HG03280 (cell line): Measurements from ENCODE around the gene TSPAN5.

Source experiments
- ATAC-seq: cut with Tn5 transposase; IDR thresholded peaks from one replicate; pipeline ENCODE4 v1.9.1; 2021; ENCODE audit warnings: mild to moderate bottlenecking, moderate library complexity; ENCODE audit not compliant: unreplicated experiment

Gene TSPAN5

DNA sequence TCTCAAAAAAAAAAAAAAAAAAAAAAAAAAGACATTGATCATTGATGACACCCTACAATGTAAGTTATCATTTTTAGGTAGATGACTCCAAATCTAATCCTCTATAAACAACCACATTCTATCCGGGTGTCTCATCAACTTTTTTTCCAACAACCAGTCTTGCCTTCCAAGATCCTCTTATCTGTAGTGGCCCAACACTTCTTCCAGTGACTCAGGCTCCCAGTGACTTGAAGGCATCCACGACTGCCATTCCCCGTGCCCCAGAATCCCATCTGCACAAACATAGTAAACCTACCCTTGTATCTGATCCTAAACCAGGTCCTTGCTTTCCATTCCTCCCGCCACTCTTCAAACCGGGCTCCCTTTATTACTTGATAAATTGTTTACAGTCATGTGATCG is 15.6 kb upstream of the TSPAN5 start:
- no peak for ATAC-seq

DNA sequence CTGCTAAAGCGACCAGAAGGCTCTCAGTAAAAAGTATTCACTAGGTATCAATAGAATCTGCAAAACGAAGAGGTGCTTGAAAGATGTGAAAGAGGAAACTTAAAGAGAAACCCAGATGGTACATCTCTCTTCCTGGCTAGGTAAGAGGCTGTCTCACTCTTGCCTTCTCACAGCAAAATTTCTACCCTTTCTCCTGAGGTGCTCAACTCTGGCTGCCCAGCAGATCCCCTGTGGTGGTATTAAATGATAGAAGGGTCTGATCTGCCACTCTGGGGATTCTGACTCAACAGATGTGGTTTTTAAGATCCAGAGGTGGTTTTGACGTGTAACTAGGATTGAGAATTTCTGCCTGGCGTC is 14.9 kb upstream of the TSPAN5 start:
- no peak for ATAC-seq

DNA sequence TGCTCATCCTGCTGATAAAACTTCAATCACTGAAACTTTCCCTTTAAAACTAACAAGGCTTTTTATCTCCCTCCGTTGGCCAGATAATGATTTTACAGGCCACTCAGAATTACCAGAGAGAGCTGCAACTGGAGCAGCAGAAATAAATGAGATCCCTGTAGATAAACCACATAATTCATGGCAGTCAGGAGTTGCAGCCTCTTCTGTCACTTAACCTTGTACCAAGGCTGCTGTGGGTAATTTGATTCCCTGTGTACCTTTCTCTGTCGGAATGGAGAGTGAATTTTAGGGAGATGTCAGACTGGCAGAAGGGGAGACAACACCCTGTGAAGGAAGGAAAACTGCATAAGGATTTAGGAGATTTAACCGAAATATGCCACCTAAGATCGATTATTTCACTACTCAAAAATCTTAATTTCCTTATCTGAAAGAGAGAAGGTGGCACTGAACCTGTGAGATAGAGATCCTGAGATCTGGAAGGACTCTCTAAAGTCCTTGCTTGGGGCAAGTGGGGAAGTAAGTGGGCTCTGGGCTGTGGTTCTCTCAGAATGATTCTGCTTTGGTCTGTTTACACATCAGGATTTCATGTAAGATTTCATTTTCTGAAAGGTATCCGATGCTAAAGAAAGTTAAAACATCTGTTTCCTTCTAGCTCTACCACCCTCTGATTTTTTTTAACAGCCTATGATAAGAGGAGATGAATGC is 14.3 kb upstream of the TSPAN5 start:
- ATAC-seq = no peak

DNA sequence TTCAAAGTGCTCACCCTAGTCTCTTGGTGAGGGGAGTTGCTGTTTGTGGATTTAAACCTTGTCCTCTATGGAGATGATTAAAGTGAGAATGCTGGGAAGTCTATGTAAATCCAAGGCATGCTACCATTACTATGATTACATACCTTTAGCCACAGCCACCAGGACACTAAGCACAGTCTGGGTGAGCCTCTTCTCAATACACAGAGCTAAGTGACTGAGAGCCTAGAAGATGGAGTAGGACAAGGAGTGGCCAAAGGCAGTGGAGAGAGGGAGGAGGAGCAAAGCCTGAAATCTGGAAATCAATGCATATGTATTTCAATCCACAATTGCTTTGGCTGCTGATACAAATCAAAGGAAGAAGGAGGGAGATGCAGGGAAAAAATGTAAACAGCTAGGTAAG is 12.7 kb upstream of the TSPAN5 start:
- ATAC-seq = no peak

DNA sequence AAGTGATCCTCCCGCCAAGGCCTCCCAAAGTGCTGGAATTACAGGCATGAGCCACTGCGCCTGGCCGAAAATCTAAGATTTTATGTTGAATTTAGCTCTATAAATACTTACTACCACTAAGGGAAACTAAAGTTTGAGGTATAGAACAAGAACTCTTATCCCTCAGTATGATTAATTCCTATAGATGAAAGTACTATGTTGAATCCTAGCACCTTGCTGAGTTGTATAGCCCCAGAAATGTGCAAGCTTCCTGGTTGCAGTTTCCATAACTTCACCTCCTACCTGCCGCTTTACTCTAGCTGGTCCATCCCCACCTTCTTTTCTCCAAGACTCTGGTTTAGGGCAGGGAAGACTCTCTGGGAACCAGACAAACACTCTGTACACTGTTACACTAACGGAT is 11.8 kb upstream of the TSPAN5 start:
- no peak for ATAC-seq

DNA sequence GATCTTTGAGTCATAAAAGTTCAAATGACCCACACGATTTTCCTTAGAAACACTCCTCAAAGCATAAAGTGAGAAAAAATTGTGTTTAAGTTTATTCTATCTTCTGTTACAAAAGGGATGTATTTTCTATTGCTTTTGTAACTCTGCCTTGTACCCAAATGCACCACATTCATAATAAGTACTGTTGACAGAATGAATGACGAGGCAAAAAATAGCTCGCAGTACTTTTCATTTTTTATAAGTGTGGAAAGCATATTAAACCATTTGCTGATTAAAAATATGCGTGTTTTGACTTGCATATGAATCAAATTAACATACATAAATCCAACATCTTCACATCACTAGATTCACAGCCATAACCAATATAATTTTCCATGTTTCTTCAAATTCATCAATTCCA is 11.2 kb upstream of the TSPAN5 start:
- no peak for ATAC-seq

DNA sequence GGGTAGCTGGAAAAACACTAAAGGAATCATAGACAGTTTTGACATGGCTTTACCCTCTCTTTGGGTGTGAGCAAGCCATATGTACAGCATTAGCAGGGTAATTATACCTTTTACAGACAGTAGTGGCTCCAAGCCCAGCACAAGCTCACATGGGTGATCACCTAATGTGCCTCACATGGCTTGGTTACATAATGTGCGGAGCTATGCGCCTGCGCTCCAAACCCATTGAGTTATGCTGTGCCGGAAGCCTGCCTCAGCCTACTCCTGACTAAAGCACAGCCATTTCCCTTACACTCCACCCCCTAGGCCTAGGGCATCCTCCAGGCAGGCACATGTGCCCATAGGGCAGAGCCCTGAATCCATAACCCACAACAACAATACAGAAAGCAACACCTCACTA is 6.5 kb upstream of the TSPAN5 start:
- no peak for ATAC-seq

DNA sequence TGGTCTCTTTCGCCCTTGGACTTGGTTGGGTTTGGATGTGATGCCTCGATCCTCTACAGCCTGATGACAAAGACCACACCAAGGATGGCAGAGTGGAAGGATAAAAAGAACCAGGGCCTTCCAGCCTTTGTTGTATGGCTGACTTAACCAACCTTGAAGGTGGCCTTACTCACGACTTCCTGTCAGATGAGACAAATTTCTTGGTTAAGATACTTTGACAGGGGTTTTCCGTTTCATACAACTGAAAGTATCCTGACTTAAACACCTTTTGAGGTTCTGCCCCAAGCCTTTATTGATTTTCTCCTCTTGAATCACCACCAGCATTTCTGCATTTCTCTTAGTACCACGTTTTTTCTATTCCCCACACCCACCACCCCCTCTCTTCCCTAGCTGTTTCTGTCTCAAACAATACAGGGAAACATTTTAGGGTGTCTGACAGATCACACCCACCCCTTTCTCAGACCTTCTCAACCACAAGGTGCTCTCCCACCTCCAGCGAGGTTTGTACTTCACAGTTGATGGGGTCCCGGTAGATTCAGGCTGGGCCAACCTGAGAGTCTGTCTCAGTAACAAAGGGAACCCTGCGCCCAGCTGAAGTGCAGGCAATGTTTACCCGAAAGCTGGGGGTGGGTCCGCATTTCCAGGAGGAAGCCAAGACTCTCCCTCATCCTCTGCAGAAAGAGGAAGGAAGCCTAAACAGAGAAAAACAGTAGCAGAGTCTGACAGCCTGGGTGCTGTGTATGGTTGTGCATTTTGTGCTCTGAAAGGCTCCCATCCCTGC is 5.0 kb upstream of the TSPAN5 start:
- peak; percentile 65 for ATAC-seq

DNA sequence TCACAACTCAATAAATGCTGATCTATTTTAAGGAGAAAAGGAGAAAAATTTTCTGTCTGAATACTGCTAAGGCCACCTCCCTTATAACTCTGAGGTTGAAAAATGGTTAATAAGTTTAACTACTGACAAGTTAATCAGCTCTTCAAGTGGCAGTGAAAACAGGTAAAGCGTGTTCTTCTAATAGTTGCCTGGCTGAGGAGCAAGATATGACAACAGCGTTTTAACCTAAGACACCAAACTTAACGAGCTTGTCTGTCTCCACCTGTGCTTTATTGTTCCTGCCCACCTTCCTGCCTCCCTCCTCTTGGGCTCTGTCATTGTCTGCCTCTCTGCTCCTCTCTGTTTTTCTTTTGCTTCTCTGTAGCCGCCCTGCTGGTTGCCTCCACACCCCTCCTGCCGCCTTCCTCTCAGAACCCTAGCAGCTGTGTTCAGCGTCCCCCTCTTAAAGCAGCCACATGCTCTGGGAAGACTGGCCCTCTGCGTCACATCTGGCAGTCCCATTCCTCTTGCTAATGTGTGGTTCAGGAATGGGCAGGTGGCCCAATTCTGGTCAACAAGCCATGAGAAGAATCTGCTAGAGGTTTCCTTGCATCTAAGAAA is 4.3 kb upstream of the TSPAN5 start:
- no peak for ATAC-seq

DNA sequence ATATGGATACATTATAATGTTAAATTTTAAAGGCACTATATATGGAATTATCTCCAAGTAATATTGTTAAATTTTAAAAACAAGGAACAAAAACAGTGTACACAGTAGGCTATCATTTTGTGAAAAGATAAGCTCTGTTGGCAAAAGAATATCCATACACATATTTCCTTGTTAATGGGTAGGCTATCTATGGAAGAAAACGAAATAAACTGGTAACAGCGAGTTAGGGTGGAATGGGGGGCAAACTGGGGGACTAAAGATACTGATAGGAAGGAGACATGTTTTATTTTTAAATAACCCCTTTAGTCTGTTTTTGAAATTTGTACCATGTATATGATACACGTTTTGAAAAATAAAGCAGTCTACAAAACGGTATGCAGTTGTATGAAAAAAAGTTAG is 3.6 kb upstream of the TSPAN5 start:
- ATAC-seq = no peak

DNA sequence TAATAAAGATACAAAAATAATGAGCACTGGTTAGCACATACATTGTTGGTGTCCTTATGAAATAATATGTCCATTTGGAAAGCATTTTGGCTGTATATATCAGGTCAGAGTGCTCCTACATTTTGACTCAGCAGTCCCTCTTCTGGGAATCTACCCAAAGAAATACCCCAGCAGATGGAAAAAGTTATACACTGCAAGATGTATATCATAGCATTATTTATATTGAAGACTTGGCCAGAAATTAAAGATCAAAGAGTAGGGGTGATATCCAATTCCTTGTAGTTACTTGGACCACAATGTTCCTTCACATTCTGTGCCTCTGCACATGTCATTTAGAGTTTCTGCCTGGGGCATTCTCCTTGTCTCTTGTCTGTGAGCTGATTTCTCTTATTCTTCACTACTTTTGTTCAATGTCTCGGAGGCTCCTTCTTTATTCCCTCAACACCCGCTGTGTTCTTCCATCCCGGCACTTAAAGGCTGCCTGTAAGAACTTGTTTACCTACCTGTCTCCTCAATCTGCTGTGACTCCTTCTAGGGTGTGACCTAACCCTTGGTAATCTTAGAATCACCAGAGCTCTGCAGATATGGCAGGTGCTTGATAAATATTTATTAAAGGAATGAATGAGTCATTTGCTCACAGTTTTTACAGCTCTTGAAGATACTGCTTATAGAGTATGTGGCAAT is 3.1 kb upstream of the TSPAN5 start:
- ATAC-seq = no peak

DNA sequence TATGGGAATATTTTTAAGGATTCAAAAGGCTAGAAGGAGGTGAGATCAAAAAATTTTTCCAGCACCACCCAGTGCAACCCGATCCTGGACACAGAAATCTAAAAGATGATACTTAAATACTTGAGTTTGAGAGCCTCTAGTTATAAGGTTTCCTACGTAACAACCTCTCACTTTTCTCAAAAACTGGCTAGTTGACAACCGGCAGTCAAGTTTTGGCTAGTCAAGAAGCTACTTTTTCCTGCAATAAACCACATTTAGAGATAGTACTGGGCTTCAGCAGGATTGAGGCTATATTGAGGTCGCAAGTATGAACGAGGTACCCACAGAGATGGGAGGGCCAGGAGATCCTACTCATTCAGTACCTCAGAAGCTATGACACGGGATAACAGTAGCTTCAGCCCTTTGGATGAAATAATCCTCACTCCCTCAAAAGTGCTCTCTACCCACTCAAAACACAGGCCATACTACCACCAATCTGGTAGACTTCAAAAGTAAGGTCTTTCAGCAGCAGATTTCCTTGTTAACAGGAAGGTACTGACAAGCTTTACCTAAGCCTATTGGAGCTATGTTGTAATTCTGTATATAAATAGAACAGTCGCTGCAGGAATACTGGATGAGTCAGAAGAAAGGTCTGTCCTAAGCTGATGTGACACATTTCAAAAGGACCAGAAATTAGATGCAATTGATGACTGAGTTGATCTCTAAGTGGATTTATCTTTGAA is 1.5 kb upstream of the TSPAN5 start:
- ATAC-seq = no peak

DNA sequence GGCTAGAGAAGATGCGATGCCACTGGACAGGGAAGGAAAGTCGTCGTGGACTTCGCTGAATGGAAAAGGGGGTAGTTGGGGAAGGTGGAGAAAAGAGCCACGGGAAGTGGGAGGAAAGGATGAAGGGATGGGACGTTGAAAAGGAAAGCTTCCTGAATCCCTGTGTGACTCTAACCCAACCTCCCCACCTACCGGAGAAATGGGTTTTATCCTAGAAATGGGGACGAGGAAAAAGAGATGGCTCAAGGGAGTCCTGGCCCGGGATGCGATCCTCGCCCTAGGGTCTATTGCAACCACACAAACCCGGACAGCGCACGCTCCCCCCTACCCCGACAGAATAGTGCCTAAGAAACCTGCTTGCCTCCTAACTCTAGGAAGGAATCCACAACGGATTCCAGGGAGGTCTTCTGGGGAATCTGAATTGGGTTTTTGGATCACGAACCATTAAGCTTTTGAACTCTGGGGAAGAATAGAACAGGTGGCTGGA is 738 bp upstream of the TSPAN5 start:
- no peak for ATAC-seq

DNA sequence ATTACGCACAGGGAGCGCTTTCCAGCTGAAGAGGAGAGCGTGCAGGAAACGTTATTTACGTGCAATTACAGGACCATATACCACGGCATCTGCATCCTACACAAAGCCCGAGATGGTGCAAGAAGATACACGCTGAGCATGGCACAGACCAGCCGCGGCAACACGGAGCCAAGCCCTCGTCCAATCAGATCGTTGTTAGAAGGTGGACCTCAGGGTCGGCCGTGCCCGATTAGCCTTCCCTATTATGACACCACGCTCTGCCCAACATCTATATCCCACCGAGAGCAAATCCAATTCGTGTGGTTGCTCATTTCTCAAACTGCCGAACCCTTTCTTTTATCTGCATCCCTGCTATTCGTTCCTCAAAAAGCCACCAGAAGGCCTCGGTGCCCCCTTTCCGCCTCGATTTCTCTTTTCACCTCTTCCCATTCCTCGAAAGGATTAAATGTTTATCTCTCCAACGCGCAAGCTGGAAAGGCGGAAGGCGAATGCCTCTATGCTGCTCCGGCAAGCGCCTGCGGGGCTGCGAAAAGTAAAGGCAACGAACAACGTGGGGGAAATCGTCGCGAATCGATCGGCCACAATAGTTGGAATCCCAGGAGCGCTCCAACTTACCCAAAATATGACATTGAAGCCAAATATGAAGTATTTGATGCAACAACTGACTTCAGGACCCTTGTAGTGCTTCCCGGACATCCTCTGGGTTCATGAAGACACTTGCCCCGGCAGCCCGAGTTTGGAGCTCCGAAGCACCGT is 702 bp downstream of the TSPAN5 start:
- ATAC-seq = no peak

DNA sequence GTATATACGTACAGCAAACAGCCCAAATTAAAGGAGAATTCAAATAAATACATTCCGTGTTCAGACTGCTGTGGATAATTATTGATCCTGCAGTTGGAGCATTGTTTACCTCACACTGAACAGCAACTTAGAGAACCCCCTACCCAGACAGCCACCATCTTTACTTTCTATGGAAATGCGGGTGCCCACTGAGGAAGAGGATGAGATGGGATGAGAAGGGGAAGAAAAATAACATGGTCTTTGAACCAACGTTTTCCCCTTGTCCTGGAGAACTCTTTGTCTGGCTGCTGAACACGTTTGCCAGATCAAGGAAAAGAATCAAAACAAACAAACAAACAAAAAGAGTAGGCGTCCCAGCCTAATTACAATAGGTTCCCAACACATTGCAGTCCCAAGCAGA is 1.5 kb downstream of the TSPAN5 start:
- no peak for ATAC-seq

DNA sequence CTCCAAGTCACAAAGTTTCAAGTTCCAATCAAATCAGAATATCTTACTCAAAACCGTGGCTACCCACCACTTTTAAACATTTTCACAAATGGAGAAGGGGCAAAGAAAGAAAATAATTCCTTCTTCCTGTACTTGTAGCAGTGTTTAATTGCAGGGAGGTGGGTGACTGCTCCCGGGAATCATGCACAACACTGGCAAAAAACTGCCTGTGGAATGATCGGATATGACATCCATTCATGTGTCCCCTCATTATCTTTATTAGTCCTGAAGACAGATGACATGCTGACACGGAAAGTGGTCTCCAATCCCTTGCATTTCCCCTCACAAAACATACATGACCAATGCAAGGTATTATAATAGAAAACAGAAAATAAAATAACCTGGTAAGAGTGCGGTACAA is 2.0 kb downstream of the TSPAN5 start:
- no peak for ATAC-seq

DNA sequence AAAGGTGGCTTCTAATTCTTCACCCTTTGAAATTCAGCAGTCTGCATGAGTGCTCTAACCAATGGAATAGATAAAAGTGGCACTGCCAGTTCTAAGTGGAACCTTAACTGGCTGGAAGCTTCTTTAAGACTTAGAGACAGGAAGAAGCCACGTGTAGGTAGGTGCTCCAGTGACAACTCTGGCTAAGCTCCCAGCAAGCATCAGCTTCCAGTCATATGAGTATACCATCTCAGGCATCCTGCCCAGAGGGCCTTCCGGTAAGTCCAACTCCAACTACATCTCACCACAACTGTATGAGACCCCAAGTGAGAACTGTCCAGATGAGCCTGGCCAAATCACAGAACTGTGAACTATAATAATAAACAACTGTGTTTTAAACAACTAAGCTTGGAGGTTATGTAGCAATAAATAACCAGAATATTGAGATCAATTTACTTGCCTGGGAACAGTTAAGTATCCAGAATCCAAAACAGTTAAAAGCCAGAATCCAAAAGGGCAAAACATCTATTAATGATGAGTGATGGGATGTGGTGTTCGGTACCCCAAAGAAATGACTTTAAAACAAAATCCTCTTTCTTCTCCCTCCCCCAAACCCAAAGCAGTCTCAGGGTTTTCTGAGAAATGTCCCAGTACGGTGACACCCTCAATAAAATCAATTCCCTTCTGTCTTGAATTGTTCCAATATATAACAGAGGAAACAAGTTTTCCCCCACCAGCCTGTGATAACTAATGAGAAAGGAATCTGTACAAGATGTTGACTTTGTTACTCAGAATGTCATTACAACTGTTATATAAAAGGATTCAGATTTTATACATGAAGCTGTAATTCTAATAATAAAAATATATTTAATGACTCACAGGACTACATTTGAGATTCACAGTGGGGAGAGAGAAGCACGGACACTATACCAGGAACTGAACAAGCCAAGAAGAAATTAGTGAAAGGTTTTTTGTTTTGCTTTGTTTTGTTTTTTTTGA is 4.2 kb downstream of the TSPAN5 start:
- ATAC-seq = no peak

DNA sequence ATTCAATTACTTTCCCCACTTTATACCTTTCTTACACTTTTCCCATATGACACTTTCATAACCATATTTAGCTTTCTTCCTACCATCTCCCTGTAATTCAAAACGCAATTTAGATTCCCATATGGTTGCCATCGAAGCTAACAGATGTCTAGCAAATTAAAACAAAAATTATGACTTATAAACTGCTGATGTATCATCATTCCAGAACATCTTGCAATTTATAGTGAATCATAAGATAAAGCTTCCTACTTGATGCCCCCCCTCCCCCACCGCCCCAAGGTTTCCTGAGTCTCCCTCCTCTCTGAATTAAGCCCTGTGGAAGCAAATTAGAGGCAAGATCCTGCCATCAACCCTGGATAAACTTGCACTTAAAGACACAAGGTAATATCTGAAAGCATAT is 5.4 kb downstream of the TSPAN5 start:
- ATAC-seq = no peak

DNA sequence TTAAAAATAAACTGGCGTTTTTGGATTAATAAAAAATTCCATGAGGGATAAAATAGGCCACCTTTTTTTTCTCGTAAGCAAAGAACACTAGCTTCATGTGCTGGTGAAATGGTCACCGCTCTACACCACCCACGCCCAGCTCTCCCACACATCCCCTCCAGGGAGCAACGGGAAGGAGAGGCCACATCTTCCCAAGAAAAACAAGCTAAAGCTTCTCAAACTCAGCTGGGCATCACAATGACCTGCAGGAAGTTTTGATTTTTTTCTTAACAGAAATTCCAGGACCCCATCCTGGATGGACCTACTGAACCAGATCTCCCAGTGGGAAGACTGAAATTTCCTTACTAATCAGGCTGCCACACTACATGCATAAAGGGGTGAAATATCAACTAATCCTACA is 9.8 kb downstream of the TSPAN5 start:
- ATAC-seq = no peak
